HepG2 (cell line): ENCODE data around the gene ENO2. TPM values are rescaled to one million over a fixed set of nuclear protein-coding genes. Genes with fewer than 3 reads are reported as not detected.

Source experiments
- ASH2L ChIP-seq: fragments of 300-600, 200-600 bp; sonication (generic); IDR thresholded peaks from 2 replicates; pipeline ENCODE4 v1.7.0; 2017; ENCODE audit warnings: low read depth, mild to moderate bottlenecking, moderate library complexity, mixed read lengths, low read length; ENCODE audit not compliant: insufficient read length
- BORCS8-MEF2B ChIP-seq: sonication (generic); formaldehyde crosslinking; IDR thresholded peaks from 2 replicates; pipeline ENCODE4 v1.8.0; 2022; ENCODE audit warnings: mild to moderate bottlenecking, missing genetic modification reagents
- ELF3 ChIP-seq: IDR thresholded peaks from 2 replicates; pipeline ENCODE4 v1.6.1; 2016; ENCODE audit warnings: missing genetic modification reagents, missing compliant biosample characterization
- FOXA1 ChIP-seq, 2 experiments: fragments of 450-650 bp in 1 of 2; sonication (generic) in 1 of 2; formaldehyde crosslinking in 1 of 2; IDR thresholded peaks; 2 replicates each; pipeline versions ENCODE4 v1.4.0 to v1.6.1; 2016 to 2020; ENCODE audit warnings: missing genetic modification reagents in 1 of 2
- FOXK2 ChIP-seq: fragments of 450-650 bp; IDR thresholded peaks from 2 replicates; pipeline ENCODE4 v1.6.1; 2016
- FOXM1 ChIP-seq: sonication (generic); formaldehyde crosslinking; IDR thresholded peaks from 2 replicates; pipeline ENCODE4 v1.5.0; 2020; ENCODE audit warnings: missing genetic modification reagents
- ISX ChIP-seq: sonication (generic); formaldehyde crosslinking; conservative IDR thresholded peaks from 2 replicates; pipeline ENCODE4 v1.5.0; 2020; ENCODE audit warnings: missing genetic modification reagents
- KLF11 ChIP-seq: IDR thresholded peaks from 2 replicates; pipeline ENCODE4 v1.6.1; 2016; ENCODE audit warnings: missing compliant biosample characterization
- MED8 ChIP-seq: sonication (generic); formaldehyde crosslinking; IDR thresholded peaks from 2 replicates; pipeline ENCODE4 v1.8.1; 2023; ENCODE audit warnings: mild to moderate bottlenecking, missing genetic modification reagents; ENCODE audit not compliant: insufficient replicate concordance
- MTF1 ChIP-seq: sonication (generic); formaldehyde crosslinking; IDR thresholded peaks from 2 replicates; pipeline ENCODE4 v1.5.0; 2020; ENCODE audit warnings: missing genetic modification reagents
- MYPOP ChIP-seq: sonication (generic); formaldehyde crosslinking; IDR thresholded peaks from 2 replicates; pipeline ENCODE4 v1.8.1; 2023; ENCODE audit warnings: mild to moderate bottlenecking, moderate library complexity, missing genetic modification reagents
- NCOR1 ChIP-seq: fragments of 200-600 bp; sonication (generic); IDR thresholded peaks from 2 replicates; pipeline ENCODE4 v1.7.0; 2017; ENCODE audit warnings: antibody characterized with exemption, low read length, borderline replicate concordance
- RFX1 ChIP-seq: fragments of 450-650 bp; IDR thresholded peaks from 2 replicates; pipeline ENCODE4 v1.6.1; 2017
- SIX1 ChIP-seq: sonication (generic); formaldehyde crosslinking; IDR thresholded peaks from 2 replicates; pipeline ENCODE4 v1.4.0; 2020; ENCODE audit warnings: missing genetic modification reagents, borderline replicate concordance
- SPEN ChIP-seq: sonication (generic); formaldehyde crosslinking; IDR thresholded peaks from 2 replicates; pipeline ENCODE4 v1.5.1; 2020; ENCODE audit warnings: low read depth, mild to moderate bottlenecking, missing genetic modification reagents
- SRF ChIP-seq: IDR thresholded peaks from 2 replicates; pipeline ENCODE4 v1.6.1; 2011; ENCODE audit warnings: mild to moderate bottlenecking, low read depth, low read length, moderate library complexity
- STAT5B ChIP-seq: sonication (generic); formaldehyde crosslinking; IDR thresholded peaks from 2 replicates; pipeline ENCODE4 v1.4.0; 2020; ENCODE audit warnings: missing genetic modification reagents
- SYNCRIP ChIP-seq: fragments of 200-400 bp; formaldehyde crosslinking; IDR thresholded peaks from 2 replicates; pipeline ENCODE4 v1.6.1; 2018; ENCODE audit warnings: mild to moderate bottlenecking, low read depth, low read length; ENCODE audit not compliant: insufficient read depth
- ZBTB21 ChIP-seq: sonication (generic); formaldehyde crosslinking; IDR thresholded peaks from 2 replicates; pipeline ENCODE4 v1.4.0; 2020; ENCODE audit warnings: missing genetic modification reagents
- ZFP62 ChIP-seq: sonication (generic); formaldehyde crosslinking; IDR thresholded peaks from 2 replicates; pipeline ENCODE4 v1.4.0; 2020; ENCODE audit warnings: missing genetic modification reagents
- ZNF3 ChIP-seq: IDR thresholded peaks from 2 replicates; pipeline ENCODE4 v1.7.0; 2017; ENCODE audit warnings: inconsistent platforms
- ZNF484 ChIP-seq: sonication (generic); formaldehyde crosslinking; IDR thresholded peaks from 2 replicates; pipeline ENCODE4 v1.5.1; 2020; ENCODE audit warnings: mild to moderate bottlenecking, low read depth, missing genetic modification reagents, borderline replicate concordance
- ZNF530 ChIP-seq: sonication (generic); formaldehyde crosslinking; IDR thresholded peaks from 2 replicates; pipeline ENCODE4 v1.5.0; 2020; ENCODE audit warnings: low read depth, mild to moderate bottlenecking, missing genetic modification reagents
- ZNF550 ChIP-seq: sonication (generic); formaldehyde crosslinking; IDR thresholded peaks from 2 replicates; pipeline ENCODE4 v1.4.0; 2020; ENCODE audit warnings: mild to moderate bottlenecking, missing genetic modification reagents, borderline replicate concordance
- ZNF7 ChIP-seq: IDR thresholded peaks from 2 replicates; pipeline ENCODE4 v1.6.1; 2016; ENCODE audit warnings: missing biosample characterization, missing genetic modification reagents
- ZNF720 ChIP-seq: sonication (generic); formaldehyde crosslinking; IDR thresholded peaks from 2 replicates; pipeline ENCODE4 v1.4.0; 2020; ENCODE audit warnings: missing genetic modification reagents
- ZNF724P ChIP-seq: sonication (generic); formaldehyde crosslinking; IDR thresholded peaks from 2 replicates; pipeline ENCODE4 v1.8.0; 2022; ENCODE audit warnings: missing genetic modification reagents, borderline replicate concordance
- ZNF749 ChIP-seq: sonication (generic); formaldehyde crosslinking; IDR thresholded peaks from 2 replicates; pipeline ENCODE4 v1.8.0; 2022; ENCODE audit warnings: mild to moderate bottlenecking, missing genetic modification reagents, moderate library complexity, borderline replicate concordance
- ZNF780A ChIP-seq: sonication (generic); formaldehyde crosslinking; IDR thresholded peaks from 2 replicates; pipeline ENCODE4 v1.8.0; 2022; ENCODE audit warnings: mild to moderate bottlenecking, missing genetic modification reagents, moderate library complexity
- ZNF790 ChIP-seq: sonication (generic); formaldehyde crosslinking; IDR thresholded peaks from 2 replicates; pipeline ENCODE4 v1.8.0; 2022; ENCODE audit warnings: missing genetic modification reagents, mild to moderate bottlenecking, borderline replicate concordance
- polyA plus RNA-seq, 8 experiments: library from polyadenylated mRNA; depleted of rRNA in 3 of 8; stranded (reverse) in 7 of 8; unstranded in 1 of 8; fragments of >200 nt; fragmentation: Illumina TruSeq in 4 of 8; extraction: Trizol in 4 of 8; gene quantifications; 2 replicates each; pipeline versions ENCODE4 v1.2.1 to v1.2.3, GENCODE V29; 2011 to 2016; ENCODE audit warnings: low read depth in 4 of 8, missing spikeins in 1 of 8, mixed read lengths in 1 of 8; ENCODE audit not compliant: insufficient read depth in 1 of 8
- total RNA-seq, 5 experiments: library from RNA; depleted of rRNA; stranded (reverse); fragments of >200 nt; fragmentation: Illumina TruSeq; extraction: Trizol; gene quantifications; 2 replicates each; pipeline ENCODE4 v1.2.3, GENCODE V29; 2016; ENCODE audit warnings: low read depth in 1 of 5
- TF ChIP-seq, protein P1 (sequence below): sonication (generic); formaldehyde crosslinking; IDR thresholded peaks from 2 replicates; pipeline ENCODE4 v1.5.0; 2020; ENCODE audit warnings: mild to moderate bottlenecking, missing genetic modification reagents

Gene ENO2
- total and polyA plus RNA-seq, 2 of the 13 experiments (the other 11 are each of a cell fraction or from before 2014, with no cell fraction given): 19.3 to 136 TPM

- TF ChIP-seq MYPOP (CRISPR knock-in tag) (peak; percentile 79), ISX (CRISPR knock-in tag) (peak; percentile 51; the same call in 1 of the 2 replicates), ZNF790 (CRISPR knock-in tag) (0 out of 2 replicates have a peak, but pooled peaks have one; percentile 60), SPEN (no peak), ZNF720 (CRISPR knock-in tag) (no peak), STAT5B (CRISPR knock-in tag) (peak; percentile 97), FOXM1 (no peak), MTF1 (CRISPR knock-in tag) (peak; percentile 72; the same call in 1 of the 2 replicates), SIX1 (peak; percentile 73), SYNCRIP (no peak), BORCS8-MEF2B (CRISPR knock-in tag) (peak; percentile 58), ASH2L (no peak), ZNF550 (CRISPR knock-in tag) (no peak), KLF11 (CRISPR knock-in tag) (peak; percentile 80; the same call in 1 of the 2 replicates), ZNF749 (peak; percentile 88; the same call in 1 of the 2 replicates), NCOR1 (no peak), FOXK2 (0 out of 2 replicates have a peak, but pooled peaks have one; percentile 40), RFX1 (no peak), MED8 (peak; percentile 100), SRF (peak; percentile 64; the same call in 1 of the 2 replicates), ZNF724P (CRISPR knock-in tag) (no peak), ELF3 (CRISPR knock-in tag) (peak; percentile 78), ZNF7 (CRISPR knock-in tag) (peak; percentile 37; the same call in 1 of the 2 replicates), ZFP62 (no peak), ZNF780A (peak; percentile 96), ZBTB21 (CRISPR knock-in tag) (peak; percentile 80), ZNF530 (CRISPR knock-in tag) (no peak), FOXA1 (IDR thresholded peaks at IDR 0.05) (no peak), FOXA1 (CRISPR knock-in tag; IDR thresholded peaks at IDR 0.05) (no peak; the same call in 1 of the 2 replicates), ZNF3 (CRISPR knock-in tag) (0 out of 2 replicates have a peak, but pooled peaks have one; percentile 60), ZNF484 (no peak)
- TF ChIP-seq, protein P1, sequence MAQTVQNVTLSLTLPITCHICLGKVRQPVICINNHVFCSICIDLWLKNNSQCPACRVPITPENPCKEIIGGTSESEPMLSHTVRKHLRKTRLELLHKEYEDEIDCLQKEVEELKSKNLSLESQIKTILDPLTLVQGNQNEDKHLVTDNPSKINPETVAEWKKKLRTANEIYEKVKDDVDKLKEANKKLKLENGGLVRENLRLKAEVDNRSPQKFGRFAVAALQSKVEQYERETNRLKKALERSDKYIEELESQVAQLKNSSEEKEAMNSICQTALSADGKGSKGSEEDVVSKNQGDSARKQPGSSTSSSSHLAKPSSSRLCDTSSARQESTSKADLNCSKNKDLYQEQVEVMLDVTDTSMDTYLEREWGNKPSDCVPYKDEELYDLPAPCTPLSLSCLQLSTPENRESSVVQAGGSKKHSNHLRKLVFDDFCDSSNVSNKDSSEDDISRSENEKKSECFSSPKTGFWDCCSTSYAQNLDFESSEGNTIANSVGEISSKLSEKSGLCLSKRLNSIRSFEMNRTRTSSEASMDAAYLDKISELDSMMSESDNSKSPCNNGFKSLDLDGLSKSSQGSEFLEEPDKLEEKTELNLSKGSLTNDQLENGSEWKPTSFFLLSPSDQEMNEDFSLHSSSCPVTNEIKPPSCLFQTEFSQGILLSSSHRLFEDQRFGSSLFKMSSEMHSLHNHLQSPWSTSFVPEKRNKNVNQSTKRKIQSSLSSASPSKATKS (CRISPR knock-in tag): no peak; the same call in 1 of the 2 replicates
These were observed 29.5 kb downstream of the ENO2 start, which contains the start of the genes C12orf57 and RNU7-1 (continued) for GRCh38 chr12:6943722-6944380.
